Right forelimb (tissue), 1 donor: ENCODE data around the gene RYR1.
"Not testable (repeated sequence)": the region's sequence is repeated elsewhere in the genome, so short reads cannot be mapped to it uniquely, and the experiment has no call there.

Experiments used
- DNase-seq: peaks from one replicate; pipeline ENCODE4 v3.0.0-alpha.2; 2018

Gene RYR1

GRCh38 chr19:38400361-38400760, 33.1 kb upstream of the RYR1 start:
- DNase-seq, result no peak

- DNase-seq, result no peak
Measured at GRCh38 chr19:38401148-38401547, 32.3 kb upstream of the RYR1 start.

GRCh38 chr19:38402623-38402966, 30.9 kb upstream of the RYR1 start:
- DNase-seq, result no peak

GRCh38 chr19:38402967-38403674, 30.4 kb upstream of the RYR1 start, which contains the start of gene FAM98C:
Gene FAM98C, plus strand, starts transcription at chr19:38403093. Its CDS starts 61 bp downstream, at chr19:38403154.
- peak; percentile 99 for DNase-seq

GRCh38 chr19:38404858-38405257, 28.6 kb upstream of the RYR1 start:
- no peak for DNase-seq

DNA sequence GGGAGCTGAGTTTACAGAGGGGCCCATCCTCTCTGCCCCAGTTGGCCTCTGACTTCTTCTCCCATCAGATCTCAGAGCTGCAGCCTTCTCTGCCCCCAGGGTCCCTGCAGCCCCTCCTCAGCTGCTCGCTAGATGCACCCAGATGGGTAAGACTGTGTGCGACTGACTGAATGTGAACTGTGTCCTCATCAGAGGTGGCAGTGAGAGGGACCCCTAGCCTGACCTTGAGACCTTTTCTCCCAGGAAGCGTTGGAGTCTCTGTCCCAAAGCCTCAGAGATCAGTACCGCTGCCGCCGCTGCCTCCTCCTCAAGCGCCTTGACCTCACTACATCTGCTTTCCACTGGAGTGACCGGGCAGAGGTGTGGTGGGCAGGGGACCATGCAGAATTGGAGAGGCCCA, 28.2 kb upstream of the RYR1 start:
- DNase-seq, result no peak

DNA sequence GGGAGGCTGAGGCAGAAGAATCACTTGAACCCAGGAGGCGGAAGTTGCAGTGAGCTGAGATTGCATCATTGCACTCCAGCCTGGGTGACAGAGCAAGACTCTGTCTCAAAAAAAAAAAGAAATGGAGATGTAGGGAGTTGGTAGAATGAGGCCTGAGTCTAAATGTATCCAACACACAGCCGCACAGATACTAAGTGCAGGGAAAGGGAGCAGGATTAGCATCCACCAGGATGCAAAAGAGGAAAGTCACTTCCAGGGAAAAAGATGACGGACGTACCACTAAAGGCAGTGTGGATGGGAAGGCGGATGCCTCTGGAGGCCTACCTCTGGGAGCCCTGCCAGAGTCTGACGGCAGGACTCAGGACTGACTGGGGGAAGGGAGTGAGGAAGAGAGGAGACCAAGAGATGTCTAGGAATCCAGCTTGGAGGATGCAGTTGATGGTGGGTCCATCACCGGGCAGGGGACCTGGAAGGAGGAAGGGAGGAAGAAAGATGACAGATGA, 23.8 kb upstream of the RYR1 start:
- peak; percentile 62 for DNase-seq

DNA sequence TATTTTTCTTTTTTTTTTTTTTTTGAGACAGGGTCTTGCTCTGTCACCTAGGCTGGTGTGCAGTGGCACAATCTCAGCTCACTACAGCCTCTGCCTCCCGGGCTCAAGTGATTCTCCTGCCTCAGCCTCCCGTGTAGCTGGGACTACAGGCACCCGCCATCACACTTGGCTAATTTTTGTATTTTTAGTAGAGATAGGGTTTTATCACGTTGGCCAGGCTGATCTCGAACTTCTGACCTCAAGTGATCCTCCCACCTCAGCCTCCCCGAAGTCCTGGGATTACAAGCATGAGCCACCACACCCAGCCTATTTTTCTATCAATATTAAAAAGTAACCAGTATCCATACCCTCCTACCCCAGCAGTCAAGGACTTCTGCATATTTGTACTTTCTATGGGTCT, 23.1 kb upstream of the RYR1 start:
- not testable (repeated sequence) for DNase-seq

DNA sequence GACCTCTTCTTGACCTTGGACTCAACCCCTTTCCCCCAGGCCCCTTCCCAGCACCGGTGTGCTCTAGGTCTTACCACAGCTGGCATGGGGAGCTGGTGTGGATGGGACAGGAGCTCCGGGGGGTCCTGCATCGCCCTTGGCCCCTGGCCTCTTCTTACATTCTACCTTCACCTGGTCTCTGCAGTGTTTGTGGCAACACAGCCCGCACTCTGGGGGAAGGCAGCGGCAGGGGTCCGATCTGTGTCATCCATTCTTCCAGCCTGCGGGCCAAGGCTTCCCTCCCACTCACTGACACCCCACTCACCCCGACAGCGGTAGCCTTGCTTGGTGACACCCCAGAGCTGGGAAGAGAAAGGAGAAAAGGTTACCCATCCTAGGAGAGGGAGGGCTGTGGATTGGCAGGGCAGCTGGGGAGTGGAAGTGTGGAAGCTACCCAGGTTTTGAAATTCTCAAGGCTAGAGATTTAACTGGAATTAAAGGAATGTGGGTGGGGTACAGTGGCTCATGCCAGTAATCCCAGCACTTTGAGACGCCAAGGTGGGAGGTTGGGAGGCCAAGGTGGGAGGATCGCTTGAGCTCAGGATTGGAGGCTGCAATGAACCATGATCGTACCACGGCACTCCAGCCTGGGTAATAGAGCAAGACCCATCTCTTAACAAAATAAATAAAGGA, 22.3 kb upstream of the RYR1 start:
- no peak for DNase-seq

DNA sequence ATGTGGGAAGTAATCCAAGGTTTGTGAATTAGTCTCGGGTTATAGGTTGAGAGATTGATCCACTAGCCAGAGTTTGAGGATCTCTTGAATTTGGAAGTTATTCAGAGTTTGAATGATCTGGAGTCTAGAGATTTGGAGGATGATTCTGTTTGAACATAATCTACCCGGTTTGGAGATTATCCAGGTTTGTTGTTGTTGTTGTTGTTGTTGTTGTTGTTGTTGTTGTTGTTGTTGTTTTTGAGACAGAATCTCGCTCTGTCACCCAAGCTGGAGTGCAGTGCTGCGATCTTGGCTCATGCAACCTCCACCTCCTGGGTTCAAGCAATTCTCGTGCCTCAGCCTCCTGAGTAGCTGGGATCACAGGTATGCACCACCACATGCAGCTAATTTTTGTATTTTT, 21.6 kb upstream of the RYR1 start:
- not testable (repeated sequence) for DNase-seq

- no peak for DNase-seq
Measured at GRCh38 chr19:38412491-38412890, 21.0 kb upstream of the RYR1 start.

GRCh38 chr19:38412961-38413360, 20.5 kb upstream of the RYR1 start:
- DNase-seq, result no peak

GRCh38 chr19:38413416-38413815, 20.1 kb upstream of the RYR1 start:
- no peak for DNase-seq

DNA sequence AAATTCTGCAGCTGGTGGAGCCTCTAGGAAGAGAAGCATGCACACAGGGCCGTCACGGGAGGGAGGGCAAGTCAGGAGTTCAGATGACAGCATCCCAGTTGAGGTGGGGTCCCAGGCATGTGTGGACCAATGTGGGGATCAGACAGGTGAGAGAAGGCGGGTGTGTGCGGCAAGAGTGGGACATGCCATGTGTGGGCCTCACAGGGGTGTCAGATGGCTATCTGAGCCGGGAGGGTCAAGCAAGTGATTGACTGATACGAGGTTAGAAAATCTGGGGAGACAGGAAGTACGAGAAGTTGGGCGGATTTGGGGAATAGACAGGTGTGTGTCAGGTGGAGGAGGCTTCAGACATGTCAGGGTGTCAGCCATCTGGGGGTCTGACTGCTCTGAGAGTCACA, 16.3 kb upstream of the RYR1 start:
- no peak for DNase-seq

DNA sequence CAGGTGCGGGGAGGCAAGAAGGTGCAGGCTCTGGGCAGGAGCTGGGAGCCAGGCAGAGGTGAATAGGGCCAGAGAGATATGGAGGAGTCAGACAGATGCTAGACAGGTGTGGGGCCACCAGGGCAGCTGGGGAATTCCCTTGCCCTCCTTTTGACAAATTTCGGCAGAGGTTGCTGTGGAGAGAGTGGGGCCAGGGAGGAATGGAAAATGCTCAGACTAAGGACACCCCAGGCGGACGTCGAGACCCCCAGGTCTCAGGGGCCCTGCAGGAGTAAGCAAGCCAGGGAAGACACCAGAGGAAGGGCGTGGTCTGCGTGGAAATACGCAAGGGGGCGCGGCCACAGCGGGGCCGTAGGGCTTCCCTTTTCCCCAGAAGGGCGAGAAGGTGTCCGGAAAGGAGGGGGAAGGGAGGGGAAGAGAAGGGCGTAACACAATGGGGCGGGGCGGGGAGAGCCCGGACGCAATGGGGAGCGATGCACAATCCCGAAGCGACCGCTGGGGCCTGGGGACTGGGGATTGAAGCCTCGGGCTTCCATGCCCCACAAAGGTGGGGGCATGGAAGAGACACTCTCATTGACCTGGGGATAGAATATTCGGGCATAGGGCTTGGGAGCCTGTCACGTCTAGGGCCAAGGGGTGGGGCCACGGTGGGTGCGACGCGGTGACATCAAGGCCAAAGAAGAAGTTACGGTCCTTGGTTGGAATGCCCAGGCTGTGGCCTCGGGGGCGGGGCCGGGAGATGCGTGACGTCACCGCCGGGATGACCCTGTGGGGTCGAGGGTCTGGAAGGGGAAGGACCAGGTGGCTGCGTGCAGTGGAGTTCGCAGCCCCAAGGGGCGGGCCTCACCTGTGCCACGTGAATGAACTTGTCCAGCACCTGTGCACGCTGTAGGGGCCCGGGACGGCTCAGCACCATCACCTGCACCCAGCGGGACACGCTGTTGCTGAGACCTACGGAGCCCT, 15.7 kb upstream of the RYR1 start:
- DNase-seq, result no peak

DNA sequence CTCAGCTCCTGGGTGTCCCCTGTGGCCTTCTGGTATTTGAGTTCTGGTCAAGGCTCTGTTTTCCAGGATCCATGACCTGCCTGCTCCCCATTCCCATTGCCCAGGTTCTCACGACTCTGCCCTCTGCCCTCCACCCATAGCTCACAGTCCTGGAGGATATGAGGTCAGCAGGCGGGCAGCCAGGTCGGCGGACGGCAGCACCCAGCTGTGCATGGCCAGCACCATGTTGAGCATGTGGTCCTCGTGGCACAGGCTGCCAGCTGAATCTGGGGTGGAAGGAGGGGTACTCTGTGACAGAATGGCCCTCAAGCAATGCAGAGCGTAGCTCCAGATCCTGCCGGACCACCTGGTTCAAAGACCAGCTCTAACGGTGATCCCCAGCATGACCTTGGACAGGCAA, 12.6 kb upstream of the RYR1 start:
- no peak for DNase-seq

DNA sequence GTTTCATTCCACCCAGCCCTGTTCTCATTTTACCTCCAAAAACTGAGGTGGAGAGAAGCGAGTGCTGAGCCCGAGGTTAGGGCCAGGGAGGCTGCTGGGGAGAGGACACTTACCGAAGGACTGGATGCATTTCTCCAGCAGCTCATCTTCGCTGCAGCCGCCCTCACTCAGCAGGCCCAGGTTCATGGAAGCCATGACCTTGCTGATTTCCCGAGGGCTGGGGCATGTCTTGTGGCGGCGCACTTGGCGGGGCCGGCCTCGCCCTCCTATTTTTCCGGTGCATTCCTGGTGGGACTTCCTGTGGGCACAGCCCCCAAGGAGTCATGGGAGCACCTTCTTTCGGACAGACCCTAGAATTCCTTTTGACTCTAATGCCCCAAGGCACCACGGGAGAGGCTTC, 11.6 kb upstream of the RYR1 start:
- DNase-seq, result no peak

DNA sequence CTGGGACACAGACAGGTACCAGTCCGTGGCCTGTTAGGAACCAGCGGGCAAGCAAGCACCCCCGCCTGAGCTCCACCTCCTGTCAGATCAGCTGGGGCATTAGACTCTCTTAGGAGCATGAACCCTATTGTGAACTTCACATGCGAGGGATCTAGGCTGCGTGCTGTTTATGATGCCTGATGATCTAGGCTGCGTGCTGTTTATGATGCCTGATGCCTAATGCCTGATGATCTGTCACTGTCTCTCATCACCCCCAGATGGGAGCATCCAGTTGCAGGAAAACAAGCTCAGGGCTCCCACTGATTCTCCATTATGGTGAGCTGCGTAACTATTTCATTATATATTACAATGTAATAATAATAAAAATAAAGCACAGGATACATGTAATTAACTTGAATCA, 11.1 kb upstream of the RYR1 start:
- DNase-seq, result no peak

GRCh38 chr19:38424272-38424671, 9.2 kb upstream of the RYR1 start:
- no peak for DNase-seq

GRCh38 chr19:38425222-38425809, 8.2 kb upstream of the RYR1 start:
- DNase-seq, result no peak

- no peak for DNase-seq
Measured at GRCh38 chr19:38425810-38426466, 7.6 kb upstream of the RYR1 start, which contains the start of gene RASGRP4. Gene RASGRP4, minus strand, starts transcription at chr19:38426219. Its CDS starts 128 bp downstream, at chr19:38426091.

DNA sequence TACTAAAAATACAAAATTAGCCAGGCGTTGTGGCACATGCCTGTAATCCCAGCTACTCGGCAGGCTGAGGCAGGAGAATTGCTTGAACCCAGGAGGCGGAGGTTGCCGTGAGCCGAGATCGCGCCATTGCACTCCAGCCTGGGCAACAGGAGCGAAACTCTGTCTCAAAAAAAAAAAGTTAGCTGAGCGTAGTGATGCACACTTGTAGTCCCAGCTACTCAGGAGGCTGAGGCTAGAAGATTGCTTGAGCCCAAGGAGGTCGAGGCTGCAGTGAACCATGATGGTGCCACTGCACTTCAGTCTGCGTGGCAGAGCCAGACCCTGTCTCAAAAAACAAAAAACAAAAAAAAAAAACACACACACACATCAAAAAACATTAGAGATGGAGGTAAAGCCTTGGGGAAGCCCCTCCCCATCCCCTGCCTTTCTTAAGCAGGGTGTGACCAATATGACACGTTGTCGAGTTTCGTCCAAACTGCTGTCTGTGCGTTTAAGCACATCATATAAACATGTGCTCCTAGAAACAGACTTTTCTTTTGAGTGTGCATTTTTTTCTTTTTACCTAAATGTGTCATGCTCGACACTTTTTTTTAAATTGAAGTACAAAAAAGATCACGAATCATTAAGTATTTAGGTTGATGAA, 6.3 kb upstream of the RYR1 start:
- not testable (repeated sequence) for DNase-seq
